Measurements from ENCODE around the gene GLRA1.

GLRA1 gene

GRCh38 chr5:151924564-151925301 is at the start of gene GLRA1:
TSS of gene GLRA1 (minus strand) at chr5:151924851. CDS start at chr5:151924549, 302 bp downstream.
- TF ChIP-seq GATA3 (IDR thresholded peaks at IDR 0.05; ENCODE audit: low read depth, low read length) (no peak), GATA2 (IDR thresholded peaks at IDR 0.05; ENCODE audit: low read depth, low read length) (no peak)

DNA sequence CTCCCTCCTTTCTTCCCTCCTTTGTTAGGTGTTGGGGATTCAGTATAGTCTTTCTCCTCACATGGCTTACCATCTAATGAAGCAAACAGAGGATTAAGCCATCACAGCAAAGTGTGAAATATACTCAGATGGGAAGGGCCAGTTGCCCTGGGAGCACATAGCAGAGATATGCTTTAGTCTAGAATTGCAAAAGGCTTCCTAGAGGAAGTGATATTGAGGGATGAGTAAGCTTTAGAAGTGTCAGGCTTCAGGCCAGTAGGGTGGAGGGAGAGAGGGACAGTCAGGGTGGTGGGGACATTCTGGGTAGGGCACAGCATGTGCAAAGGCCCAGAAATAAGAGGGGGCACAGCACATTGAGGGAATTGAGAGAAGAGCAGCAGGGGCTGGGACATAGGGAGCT is 46.2 kb upstream of the GLRA1 start:
- TF ChIP-seq GATA2 (IDR thresholded peaks at IDR 0.05; ENCODE audit: low read depth, low read length): no peak

DNA sequence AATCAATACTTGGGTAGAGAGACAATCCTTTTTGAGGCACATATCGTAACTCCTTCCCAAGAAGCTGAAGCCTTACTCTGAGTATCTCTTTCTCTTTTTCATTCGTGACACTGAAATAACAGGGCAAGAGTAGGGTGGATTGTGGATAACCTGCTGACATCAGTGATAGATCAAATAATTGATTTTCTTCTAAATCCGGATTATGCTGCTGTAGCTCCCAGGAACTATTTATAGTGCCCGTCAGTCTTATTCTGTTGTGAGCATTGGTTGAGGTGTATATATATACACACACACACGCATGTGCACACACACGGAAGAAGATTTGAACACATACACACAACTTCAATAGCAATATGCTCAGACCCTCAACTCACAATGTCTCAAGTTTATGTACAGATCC is 43.2 kb upstream of the GLRA1 start:
- TF ChIP-seq GATA3 (IDR thresholded peaks at IDR 0.05; ENCODE audit: low read depth, low read length): no peak
- no peak for TF ChIP-seq GATA2 (IDR thresholded peaks at IDR 0.05; ENCODE audit: low read depth, low read length)

- TF ChIP-seq GATA3 (IDR thresholded peaks at IDR 0.05; ENCODE audit: low read depth, low read length) (no peak), GATA2 (IDR thresholded peaks at IDR 0.05; ENCODE audit: low read depth, low read length) (no peak)
Measured at GRCh38 chr5:151966046-151966445, 41.4 kb upstream of the GLRA1 start.

- no peak for TF ChIP-seq GATA3 (IDR thresholded peaks at IDR 0.05; ENCODE audit: low read depth, low read length)
- no peak for TF ChIP-seq GATA2 (IDR thresholded peaks at IDR 0.05; ENCODE audit: low read depth, low read length)
Measured at GRCh38 chr5:151964471-151964870, 39.8 kb upstream of the GLRA1 start.

DNA sequence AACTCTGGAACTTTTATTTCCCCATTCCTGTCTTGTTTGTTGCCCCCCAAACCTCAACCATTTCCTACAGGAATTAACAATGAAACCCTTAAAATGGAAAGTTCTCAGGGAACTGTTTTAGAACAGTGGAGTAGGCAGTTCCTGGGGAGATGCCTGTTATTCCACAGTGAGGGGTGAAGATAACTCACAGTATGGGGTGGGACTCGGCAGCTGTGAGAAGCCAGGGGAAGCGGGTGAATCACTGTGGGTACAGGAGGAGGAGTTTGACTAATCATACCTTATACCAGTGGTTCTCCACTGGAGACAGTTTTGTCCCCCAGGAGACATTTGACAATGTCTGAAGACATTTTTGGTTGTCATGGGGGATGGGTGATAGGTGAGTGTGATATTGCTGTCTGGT is 36.9 kb upstream of the GLRA1 start:
- TF ChIP-seq GATA2 (IDR thresholded peaks at IDR 0.05; ENCODE audit: low read depth, low read length) (no peak), GATA3 (IDR thresholded peaks at IDR 0.05; ENCODE audit: low read depth, low read length) (no peak)

DNA sequence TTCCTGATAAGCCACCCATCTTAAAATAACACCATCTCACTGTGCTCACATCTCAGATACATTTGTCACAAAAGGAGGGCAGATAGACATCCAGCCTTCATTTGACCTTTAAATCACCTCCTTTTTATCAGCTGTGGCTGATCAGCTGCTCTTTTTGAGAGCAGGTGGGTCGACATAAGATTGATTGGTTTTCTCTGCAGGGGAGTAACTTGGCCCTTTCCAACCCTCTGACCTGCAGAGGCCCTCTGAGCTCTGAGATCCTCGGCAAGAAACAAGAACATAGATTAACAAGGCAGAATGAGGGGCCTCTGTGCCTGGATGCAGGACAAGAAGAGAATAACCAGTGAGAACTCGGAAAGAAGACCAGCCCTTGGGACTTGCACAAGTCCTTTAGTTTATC is 33.5 kb upstream of the GLRA1 start:
- TF ChIP-seq GATA2 (IDR thresholded peaks at IDR 0.05; ENCODE audit: low read depth, low read length) (no peak), GATA3 (IDR thresholded peaks at IDR 0.05; ENCODE audit: low read depth, low read length) (no peak)

DNA sequence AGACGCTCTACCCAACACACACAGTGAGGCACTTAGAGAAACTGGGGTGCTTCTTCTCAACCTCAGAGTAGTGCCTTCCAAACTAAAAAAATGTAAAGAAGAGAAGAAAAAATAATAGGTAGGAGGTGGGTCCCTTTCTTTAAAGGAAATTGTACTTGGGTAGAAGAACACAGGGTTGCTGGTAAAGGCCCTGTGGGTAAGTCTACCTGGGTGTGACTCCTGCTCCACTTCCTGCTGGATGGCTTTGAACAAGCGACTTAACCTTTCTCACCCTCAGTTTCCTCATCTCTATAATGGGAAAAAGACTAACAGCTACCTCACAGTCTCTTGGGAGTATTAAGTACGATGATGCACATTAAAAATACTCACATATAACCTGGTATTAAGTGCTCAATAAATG is 32.1 kb upstream of the GLRA1 start:
- TF ChIP-seq GATA2 (IDR thresholded peaks at IDR 0.05; ENCODE audit: low read depth, low read length): no peak
- no peak for TF ChIP-seq GATA3 (IDR thresholded peaks at IDR 0.05; ENCODE audit: low read depth, low read length)

GRCh38 chr5:151954255-151954654 is 29.6 kb upstream of the GLRA1 start:
- TF ChIP-seq GATA3 (IDR thresholded peaks at IDR 0.05; ENCODE audit: low read depth, low read length): no peak
- TF ChIP-seq GATA2 (IDR thresholded peaks at IDR 0.05; ENCODE audit: low read depth, low read length): no peak

- TF ChIP-seq GATA2 (IDR thresholded peaks at IDR 0.05; ENCODE audit: low read depth, low read length) (no peak), GATA3 (IDR thresholded peaks at IDR 0.05; ENCODE audit: low read depth, low read length) (no peak)
Measured at GRCh38 chr5:151953833-151954232, 29.2 kb upstream of the GLRA1 start.

DNA sequence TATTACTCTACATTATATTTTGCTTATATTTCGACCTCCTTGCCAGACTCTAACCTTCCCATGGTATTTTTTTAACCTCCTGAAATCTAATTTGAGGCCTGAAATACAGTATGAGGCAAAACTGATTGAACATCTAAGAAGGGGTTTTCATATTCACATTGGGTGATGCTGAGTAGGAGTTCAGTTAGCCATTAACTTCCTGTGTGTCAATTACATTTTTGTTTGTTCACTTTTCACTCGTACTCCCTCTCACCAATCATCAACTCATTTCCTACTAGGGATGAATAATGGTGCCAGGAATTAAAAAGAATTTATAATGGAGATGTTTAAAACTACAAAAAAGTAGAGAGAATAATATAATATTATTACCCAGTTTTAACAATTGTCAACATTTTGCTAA is 27.6 kb upstream of the GLRA1 start:
- TF ChIP-seq GATA3 (IDR thresholded peaks at IDR 0.05; ENCODE audit: low read depth, low read length): no peak

GRCh38 chr5:151950706-151951105 is 26.1 kb upstream of the GLRA1 start:
- no peak for TF ChIP-seq GATA2 (IDR thresholded peaks at IDR 0.05; ENCODE audit: low read depth, low read length)
- TF ChIP-seq GATA3 (IDR thresholded peaks at IDR 0.05; ENCODE audit: low read depth, low read length): no peak

GRCh38 chr5:151949701-151950308 is 25.2 kb upstream of the GLRA1 start:
- TF ChIP-seq GATA2 (IDR thresholded peaks at IDR 0.05; ENCODE audit: low read depth, low read length): no peak
- TF ChIP-seq GATA3 (IDR thresholded peaks at IDR 0.05; ENCODE audit: low read depth, low read length): no peak

GRCh38 chr5:151949113-151949512 is 24.5 kb upstream of the GLRA1 start:
- no peak for TF ChIP-seq GATA2 (IDR thresholded peaks at IDR 0.05; ENCODE audit: low read depth, low read length)
- TF ChIP-seq GATA3 (IDR thresholded peaks at IDR 0.05; ENCODE audit: low read depth, low read length): no peak

DNA sequence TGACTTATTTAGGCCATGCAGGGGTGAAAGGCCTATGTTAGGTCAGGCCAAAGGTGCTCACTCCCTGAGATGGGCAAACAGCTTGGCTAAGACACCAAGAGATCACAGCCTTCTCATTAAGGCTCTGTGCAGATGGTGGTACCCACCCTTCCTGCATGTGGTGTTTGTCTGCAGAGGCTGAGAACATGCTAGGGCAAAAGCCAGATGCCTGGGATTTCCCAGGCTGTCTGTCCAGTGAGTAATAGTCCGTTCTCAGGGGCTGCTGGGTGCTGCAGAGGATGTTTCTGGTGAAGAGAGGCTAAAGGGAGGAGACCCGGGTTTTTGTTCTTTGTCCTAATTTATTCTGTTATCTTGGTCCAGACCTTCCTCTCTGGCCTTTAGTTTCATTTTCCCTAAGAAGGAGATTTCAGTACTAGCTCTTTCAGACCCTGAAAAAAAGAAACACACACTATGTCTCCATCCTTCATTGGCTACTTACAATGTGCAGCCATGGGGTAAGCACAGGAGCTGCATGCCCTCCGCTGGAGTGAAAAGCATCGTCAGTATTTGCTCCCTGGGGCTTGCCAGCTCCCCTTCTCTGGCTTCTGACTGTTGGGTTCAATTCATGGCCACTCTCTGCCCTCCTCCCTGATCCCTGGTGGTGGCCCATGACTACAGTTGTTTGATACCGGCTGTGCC is 23.4 kb upstream of the GLRA1 start:
- TF ChIP-seq GATA3 (IDR thresholded peaks at IDR 0.05; ENCODE audit: low read depth, low read length): no peak
- no peak for TF ChIP-seq GATA2 (IDR thresholded peaks at IDR 0.05; ENCODE audit: low read depth, low read length)
